ENCODE data around the gene MAK.

- TF ChIP-seq CEBPB (IDR thresholded peaks at IDR 0.05; ENCODE audit: low read depth), result no peak
- TF ChIP-seq SP1 (IDR thresholded peaks at IDR 0.05; ENCODE audit: low read depth), result no peak
- TF ChIP-seq SIN3A (IDR thresholded peaks at IDR 0.05; ENCODE audit: low read depth), result no peak
- no peak for TF ChIP-seq EZH2phosphoT487 (IDR thresholded peaks at IDR 0.05; ENCODE audit: borderline replicate concordance)
- TF ChIP-seq, protein P1, sequence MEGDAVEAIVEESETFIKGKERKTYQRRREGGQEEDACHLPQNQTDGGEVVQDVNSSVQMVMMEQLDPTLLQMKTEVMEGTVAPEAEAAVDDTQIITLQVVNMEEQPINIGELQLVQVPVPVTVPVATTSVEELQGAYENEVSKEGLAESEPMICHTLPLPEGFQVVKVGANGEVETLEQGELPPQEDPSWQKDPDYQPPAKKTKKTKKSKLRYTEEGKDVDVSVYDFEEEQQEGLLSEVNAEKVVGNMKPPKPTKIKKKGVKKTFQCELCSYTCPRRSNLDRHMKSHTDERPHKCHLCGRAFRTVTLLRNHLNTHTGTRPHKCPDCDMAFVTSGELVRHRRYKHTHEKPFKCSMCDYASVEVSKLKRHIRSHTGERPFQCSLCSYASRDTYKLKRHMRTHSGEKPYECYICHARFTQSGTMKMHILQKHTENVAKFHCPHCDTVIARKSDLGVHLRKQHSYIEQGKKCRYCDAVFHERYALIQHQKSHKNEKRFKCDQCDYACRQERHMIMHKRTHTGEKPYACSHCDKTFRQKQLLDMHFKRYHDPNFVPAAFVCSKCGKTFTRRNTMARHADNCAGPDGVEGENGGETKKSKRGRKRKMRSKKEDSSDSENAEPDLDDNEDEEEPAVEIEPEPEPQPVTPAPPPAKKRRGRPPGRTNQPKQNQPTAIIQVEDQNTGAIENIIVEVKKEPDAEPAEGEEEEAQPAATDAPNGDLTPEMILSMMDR (IDR thresholded peaks at IDR 0.05 in 2 of 3, conservative IDR thresholded peaks at IDR 0.05 in 1 of 3; ENCODE audit: borderline replicate concordance in 1 of 3, insufficient read depth in 1 of 3, low read depth in 2 of 3, low read length in 2 of 3), result no peak
Observed at GRCh38 chr6:10723567-10723881, 114.8 kb downstream of the MAK start.
